ENCODE data around the gene SPATA31A5. TPM values are rescaled to one million over a fixed set of nuclear protein-coding genes. Genes with fewer than 3 reads are reported as not detected.
"Not testable (repeated sequence)": the region's sequence is repeated elsewhere in the genome, so short reads cannot be mapped to it uniquely, and the experiment has no call there.

The SPATA31A5 gene
- polyA plus RNA-seq (ENCODE audit: insufficient read length) = not detected

DNA sequence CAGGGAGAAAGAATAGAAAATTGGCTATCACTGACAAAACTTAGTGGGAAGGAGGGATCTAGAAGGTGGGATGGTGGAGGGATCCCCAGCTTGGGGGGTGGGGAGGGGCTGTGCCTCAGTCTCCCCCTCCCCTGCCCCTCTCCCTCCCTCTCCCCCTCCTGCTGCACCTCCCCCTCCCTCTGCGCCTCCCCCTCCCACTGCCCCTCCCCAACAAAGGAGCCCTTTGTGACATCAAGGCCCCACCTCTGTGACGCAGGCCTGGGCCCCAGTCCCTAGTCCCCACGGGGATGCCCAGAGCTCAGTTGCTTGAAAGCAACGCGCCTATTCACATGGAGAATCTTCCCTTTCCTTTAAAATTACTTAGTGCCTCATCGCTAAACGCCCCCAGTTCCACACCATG lies at the start of gene SPATA31A5:
SPATA31A5 (plus strand) TSS at position 301 of the 400 bp plus-strand sequence; CDS start at position 330, 29 bp downstream.
- DNase-seq (ENCODE audit: low read depth) = not testable (repeated sequence)

DNA sequence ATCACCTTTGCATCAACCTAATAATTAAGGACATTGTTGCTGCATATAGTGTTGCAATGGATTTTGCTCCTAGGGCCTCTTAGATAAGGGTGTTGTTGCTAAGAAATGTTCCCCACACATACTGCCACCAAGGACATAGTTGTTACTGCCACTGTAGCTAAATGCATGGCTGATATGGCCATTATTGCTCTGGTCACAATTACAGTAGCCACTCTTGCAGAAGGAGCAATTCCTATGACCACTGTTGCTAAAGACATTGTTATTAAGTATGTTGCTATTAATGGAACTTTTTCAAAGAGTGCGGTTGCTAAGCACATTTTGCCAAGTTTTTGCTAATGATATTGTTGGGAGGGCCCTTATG lies 48.8 kb downstream of the SPATA31A5 start:
- DNase-seq (ENCODE audit: low read depth) = not testable (repeated sequence)

DNA sequence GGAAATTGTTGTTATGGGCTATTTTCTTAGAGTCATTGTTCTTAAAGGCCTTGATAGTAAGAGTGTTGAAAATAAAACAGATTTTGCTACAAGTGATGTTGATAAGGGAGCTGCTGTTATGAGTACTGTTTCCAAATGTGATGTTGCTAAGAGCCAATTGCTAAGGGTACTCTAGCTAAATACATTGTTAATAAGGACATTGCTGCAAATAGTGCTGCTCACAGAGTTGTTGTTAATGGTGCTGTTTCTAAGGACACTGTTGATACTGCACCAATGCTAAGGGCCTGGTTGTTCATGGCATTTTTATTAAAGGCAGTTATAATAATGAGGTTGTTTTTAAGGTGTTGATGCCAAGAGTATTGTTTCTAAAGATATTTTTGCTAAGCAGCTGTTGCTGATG lies 52.2 kb downstream of the SPATA31A5 start:
- DNase-seq (ENCODE audit: low read depth) = not testable (repeated sequence)
